Breast epithelium (tissue), 3 donors: Measurements from ENCODE around the gene TPD52L2.

Experiments
- POLR2A ChIP-seq: fragments of 450-650 bp; IDR thresholded peaks from one replicate; pipeline ENCODE4 v1.6.1; 2016; ENCODE audit warnings: antibody characterized with exemption, mild to moderate bottlenecking, moderate library complexity
- POLR2AphosphoS5 ChIP-seq, 3 donors: sonication (generic); formaldehyde crosslinking; IDR thresholded peaks; one replicate each; pipeline ENCODE4 v1.6.1; 2017; ENCODE audit warnings: antibody characterized with exemption in 3 of 3
- TF ChIP-seq, protein P1 (sequence below), 3 donors: fragments of 450-650 bp; IDR thresholded peaks; one replicate each; pipeline ENCODE4 v1.5.1; 2016 to 2017; ENCODE audit warnings: antibody characterized with exemption in 3 of 3, mild to moderate bottlenecking in 3 of 3, moderate library complexity in 3 of 3

DNA sequence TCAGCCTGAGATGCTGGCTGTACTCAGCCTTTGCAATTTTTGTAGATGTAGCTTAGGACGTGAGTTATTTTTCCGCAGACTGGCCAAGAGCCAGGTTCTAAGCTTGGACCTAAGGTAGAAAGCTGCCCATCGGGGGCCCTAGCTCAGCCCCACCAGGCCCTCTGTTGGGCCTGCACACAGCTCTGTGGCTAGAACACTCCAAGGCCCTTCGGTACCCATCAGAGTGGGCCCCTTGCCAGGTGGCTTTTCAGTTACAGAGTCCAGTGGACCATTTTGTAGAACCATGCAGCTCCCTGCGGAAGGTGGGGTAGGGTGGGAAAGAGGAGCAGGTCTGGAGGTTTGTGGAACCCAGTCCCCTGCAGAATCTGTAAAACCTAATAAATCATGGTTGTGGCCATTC is 68.6 kb downstream of the TPD52L2 start:
- TF ChIP-seq, protein P1, sequence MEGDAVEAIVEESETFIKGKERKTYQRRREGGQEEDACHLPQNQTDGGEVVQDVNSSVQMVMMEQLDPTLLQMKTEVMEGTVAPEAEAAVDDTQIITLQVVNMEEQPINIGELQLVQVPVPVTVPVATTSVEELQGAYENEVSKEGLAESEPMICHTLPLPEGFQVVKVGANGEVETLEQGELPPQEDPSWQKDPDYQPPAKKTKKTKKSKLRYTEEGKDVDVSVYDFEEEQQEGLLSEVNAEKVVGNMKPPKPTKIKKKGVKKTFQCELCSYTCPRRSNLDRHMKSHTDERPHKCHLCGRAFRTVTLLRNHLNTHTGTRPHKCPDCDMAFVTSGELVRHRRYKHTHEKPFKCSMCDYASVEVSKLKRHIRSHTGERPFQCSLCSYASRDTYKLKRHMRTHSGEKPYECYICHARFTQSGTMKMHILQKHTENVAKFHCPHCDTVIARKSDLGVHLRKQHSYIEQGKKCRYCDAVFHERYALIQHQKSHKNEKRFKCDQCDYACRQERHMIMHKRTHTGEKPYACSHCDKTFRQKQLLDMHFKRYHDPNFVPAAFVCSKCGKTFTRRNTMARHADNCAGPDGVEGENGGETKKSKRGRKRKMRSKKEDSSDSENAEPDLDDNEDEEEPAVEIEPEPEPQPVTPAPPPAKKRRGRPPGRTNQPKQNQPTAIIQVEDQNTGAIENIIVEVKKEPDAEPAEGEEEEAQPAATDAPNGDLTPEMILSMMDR (IDR thresholded peaks at IDR 0.05) = no peak
- TF ChIP-seq POLR2A (no peak), POLR2AphosphoS5 (IDR thresholded peaks at IDR 0.05) (no peak)
